HG02678 (cell line): Measurements from ENCODE around the gene CTNNA3.
"Not testable (repeated sequence)": the region's sequence is repeated elsewhere in the genome, so short reads cannot be mapped to it uniquely, and the experiment has no call there.

ENCODE experiments used
- ATAC-seq: cut with Tn5 transposase; IDR thresholded peaks from one replicate; pipeline ENCODE4 v1.9.1; 2021; ENCODE audit warnings: mild to moderate bottlenecking, moderate library complexity; ENCODE audit not compliant: unreplicated experiment

The CTNNA3 gene

DNA sequence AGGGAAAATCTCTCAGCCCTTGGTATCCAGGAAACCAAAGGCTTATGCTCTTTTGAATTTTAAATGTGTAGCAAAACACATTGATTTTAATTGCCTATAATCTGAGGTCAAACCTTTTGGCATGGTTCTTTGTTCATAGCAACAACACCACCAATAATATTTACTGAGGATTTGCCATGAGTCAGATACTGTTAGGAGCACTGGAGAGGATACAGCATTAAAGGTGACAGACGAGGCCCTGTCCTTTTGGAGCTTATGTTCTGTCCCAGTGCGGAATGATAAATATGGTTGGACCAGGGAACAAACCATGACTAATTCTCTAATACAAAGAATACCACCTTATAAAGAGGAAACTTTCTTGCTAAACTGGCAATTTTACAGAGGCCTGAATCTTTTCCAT lies 176.6 kb downstream of the CTNNA3 start:
- no peak for ATAC-seq

DNA sequence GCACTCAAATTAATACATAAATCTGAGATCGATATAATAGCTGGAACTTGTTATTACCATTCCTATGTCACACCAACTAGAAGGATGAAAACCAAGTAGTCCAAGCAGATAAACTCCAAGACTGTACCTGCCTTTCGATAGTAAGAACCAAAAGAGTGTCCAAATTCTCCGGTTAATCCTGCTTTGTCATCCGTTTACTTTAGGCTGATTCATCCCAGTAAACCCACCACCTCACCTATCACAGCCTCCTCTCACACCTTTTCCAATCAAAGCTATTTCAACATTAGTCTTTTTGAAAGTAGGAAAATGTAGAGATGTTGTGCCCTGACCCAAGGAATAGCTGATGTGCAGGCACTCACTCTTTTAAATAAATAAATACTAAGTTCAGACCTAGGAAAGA lies 177.2 kb downstream of the CTNNA3 start:
- ATAC-seq: no peak

DNA sequence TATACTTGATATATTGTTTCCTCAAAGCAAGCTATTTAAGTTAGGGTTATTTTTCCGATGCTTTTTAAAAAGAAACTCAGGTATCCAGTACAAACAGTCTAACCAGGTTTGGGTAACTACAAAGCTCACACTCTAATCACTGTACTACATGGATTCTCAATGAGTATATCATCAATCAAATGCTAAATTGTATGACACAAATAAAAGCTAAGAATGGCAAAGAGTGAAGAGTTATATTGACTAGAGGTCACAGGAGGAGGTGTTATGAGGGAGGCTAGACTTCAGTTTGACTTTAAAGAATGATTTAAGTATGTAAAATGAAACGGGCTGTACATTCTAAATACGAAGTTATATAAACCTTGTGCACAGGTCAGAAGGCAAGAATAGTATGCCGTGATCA lies 178.0 kb downstream of the CTNNA3 start:
- ATAC-seq: no peak

DNA sequence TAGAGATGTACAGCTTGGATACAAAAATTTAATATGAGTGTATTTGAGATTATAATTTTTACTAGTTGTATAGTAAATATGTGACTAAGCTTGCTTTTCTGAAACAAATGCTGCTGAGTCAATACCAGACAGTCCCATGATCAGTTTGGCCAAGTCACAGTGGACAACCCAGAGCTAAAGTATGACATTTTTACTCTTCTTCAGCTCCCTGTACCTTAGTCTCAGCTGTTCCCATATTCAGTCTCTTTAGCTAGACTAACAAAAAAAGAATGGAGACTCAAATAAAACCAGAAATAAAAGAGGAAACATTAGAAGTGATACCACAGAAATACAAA lies 189.3 kb downstream of the CTNNA3 start:
- no peak for ATAC-seq

DNA sequence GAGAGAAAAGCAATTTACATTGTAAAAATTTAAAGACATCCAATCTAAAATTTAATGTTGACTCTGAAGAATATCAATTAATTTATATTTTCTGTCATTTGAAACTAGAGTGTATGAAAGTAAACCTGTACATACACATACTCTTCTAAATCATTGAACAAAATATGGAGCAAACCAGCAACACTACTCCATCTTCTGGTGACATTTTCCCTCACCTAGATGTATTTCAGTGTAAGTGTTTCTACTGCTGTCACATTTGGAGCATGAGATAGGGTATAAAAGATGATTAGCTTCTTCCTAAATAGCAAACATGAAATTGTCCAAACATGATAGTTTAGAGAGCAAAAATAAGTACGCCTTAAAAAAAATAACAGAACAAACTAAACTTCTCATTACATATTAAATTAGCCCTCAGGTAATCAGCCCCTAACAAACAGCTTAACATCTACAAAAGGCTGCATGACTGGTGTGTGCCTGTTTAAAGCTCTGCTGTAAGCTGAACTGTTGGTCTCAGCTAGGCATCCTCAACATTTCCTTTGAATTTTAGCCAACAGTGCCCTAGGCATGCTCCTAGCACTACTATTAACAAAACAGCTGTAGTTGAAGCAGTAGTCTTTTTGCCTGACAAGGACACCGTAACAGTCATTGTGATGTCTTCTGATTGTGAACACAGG lies 189.8 kb downstream of the CTNNA3 start:
- ATAC-seq: no peak

DNA sequence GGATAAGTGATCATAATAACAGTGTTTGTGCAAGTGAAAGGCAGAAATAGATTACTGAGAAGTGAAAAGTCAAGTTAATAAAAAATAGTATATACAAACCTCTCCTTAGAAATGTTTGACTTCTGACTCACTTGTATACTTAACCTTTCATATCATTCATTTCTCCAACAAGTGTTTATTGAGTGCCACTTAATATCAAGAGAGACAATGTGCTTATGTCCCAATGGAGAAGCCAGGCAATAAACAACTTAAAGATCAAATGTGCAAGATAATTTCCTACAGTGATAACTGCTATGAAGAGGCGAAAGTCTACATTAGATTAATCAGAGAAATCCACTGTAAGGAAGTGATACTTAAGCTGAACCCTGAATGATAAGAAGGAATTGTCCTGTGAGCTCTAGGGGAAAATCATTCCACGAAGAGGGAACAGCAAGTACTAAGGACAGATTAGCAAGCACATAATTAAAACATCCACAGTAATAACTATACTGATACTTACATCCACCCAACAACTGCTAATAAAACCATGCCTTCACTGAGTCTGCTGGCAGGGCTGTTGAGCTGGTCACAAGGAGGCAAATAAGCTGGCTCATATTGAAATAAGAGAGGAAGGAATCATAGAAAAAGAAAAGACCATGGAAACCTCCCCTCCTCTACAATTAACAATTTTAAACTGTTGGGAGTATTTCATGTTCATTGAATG lies 203.5 kb downstream of the CTNNA3 start:
- ATAC-seq: no peak

DNA sequence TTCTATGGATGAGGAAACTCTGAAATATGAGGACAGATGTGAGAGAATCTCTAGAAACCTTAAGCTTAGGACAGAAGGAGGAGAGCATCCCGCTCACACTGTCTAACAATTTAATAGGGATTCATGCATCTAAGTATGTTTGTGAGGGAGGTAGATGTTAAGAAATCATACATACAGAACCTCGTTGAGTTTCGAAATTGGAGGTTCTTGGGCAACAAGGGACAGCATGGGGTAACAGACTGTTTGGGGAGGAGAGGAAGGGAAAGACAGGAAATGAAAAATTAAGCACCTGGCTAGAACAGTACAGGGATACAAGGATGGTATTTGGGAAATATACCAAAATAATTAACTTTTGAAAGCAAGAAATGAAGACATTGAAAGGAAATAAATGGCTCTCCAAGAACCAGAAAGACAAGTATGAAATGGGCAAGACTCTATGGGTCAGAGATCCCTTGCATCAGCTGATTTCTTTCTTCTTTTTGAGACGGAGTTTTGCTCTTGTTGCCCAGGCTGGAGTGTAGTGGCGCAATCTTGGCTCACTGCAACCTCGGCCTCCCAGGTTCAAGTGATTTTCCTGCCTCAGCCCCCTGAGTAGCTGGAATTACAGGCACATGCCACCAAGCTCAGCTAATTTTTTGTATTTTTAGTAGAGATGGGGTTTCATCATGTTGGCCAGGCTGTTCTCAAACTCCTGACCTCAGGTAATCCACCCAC lies 207.9 kb downstream of the CTNNA3 start:
- no peak for ATAC-seq

DNA sequence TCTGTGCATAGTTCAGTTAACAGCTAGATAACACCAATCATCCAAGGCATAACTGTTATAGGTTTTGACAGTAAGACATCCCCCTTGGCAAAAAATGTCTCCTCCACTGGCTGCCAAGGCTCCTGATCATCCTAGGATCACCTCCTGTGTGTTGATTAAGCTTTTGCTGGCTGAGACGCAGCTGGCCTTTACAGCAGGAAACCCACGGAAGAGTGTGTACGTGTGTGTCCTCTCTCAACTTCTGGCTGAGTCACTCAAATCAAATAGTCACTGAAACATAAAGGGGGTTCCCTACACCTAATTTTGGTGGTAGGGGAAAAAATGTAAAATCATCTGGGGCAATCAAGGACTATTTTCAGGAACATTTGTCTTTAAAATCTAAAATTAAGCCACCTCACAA lies 208.8 kb downstream of the CTNNA3 start:
- no peak for ATAC-seq

DNA sequence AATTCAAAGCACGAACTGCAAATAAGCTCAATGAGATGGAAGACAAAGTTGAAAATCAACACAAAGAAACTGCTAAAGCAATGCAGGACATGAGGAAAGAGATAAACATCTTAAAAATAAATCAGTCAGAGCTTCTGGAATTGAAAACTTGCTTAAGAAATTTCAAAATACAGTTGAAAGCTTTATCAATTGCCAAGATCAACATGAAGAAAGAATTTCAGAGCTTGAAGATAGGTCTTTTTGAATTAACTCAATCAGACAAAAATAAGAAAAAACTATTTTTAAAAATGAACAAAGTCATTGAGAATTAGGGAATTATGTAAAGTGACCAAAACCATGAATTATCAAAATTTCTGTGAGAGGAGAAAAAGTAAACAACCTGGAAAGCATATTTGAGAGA lies 218.1 kb downstream of the CTNNA3 start:
- ATAC-seq: no peak

DNA sequence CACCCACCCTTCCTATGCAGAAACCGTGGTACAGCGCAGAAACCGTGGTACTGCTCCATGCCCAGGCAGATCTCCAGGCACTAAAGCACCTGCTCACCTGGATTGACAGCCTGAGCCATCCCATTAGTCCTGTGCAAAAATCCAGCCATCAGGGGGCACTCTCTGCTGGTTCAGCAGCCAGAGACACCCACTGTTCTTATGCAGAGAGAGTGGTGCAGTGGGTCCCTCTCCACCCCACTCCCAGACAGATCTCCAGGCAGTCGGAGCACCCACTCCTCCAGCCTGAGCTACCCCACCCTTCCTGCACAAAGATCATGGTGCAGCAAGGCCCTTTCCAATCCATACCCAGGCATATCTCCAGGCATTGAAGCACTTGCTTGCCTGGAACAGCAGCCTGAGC lies 219.8 kb downstream of the CTNNA3 start:
- no peak for ATAC-seq

DNA sequence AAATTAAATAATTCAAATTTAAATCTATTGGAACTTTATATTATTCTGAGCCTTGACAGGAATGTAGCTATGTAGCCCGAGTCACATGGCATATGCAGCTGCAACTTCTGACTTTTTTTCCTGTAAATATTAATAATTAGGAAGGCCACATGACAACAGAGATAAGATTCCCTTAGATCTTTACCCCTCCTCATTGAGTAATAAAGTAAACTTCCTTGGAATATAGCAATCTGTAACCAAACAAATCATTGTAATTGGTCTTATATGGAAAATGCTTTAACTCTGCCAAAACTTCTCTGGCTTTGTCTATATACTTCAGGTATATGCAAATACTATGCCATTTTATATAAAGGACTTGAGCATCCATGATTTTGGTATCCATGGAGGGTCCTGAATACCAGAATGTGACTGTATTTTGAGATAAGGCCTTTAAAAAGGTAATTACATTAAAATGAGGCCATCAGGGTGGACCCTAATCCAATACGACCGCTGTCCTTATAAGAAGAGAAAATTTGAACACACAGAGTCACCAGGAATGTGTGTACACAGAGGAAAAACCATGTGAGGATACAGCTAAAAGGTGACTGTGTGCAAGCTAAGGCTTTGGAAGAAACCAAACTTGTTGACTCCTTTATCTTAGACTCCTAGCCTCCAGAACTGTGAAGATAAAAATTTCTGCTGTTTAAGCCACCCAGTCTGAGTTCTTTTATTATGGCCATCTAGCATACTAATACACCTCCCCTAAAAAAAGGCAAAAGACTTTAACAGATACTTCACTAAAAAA lies 222.0 kb downstream of the CTNNA3 start:
- no peak for ATAC-seq

DNA sequence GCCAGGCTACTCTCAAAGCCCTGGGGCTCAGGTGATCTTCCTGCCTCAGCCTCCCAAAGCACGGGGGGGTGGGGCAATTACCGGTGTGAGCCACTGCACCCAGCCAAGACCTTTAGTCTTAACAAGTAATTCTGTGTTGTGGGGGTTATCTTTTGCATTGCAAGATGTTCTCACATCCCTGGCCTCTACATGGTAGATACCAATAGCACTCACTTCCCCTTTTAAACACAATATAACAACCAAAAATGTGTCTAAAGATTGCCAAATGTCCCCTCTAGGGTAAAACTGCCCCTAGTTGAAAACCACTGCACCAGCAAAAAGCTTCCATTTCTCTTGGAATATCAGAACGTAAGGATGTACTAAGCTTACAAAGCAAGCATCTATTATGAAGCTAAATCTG lies 225.0 kb downstream of the CTNNA3 start:
- no peak for ATAC-seq

DNA sequence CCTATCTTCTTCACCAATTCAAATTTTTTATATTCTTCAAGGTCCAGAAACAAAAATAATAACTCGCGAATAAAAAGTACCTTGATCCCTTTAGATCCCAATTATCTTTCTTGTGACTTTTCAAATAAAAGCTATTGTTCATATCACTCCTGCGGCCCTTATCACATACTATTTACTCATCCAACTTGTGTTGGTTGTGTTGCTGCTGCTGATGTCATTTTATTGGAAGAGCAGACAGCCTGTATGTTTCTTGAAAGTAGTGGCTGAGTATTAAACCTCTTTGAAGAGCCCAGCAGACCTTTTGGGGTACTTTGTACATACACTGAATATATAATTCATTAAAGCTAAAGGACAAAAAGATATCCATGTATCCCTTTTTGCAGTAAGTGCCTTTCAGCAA lies 231.7 kb downstream of the CTNNA3 start:
- no peak for ATAC-seq

DNA sequence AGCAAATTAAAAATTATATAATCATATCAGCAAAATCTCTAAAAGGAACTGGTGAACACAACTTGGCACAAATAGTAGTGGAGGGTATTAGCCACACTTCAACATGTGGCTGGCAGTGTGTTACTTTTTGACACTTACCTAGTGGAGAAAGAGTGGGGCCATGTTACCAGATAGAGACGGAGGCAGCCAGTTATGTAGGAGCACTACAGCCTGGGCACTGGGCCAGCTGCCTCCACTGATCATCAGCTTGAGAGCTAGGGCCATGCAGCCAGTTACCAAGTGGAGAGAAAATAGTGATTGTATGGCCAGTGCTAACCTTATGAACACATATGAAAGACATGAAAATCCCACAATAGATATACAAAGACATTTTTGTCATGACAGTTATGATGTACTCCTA lies 243.1 kb downstream of the CTNNA3 start:
- ATAC-seq: no peak

DNA sequence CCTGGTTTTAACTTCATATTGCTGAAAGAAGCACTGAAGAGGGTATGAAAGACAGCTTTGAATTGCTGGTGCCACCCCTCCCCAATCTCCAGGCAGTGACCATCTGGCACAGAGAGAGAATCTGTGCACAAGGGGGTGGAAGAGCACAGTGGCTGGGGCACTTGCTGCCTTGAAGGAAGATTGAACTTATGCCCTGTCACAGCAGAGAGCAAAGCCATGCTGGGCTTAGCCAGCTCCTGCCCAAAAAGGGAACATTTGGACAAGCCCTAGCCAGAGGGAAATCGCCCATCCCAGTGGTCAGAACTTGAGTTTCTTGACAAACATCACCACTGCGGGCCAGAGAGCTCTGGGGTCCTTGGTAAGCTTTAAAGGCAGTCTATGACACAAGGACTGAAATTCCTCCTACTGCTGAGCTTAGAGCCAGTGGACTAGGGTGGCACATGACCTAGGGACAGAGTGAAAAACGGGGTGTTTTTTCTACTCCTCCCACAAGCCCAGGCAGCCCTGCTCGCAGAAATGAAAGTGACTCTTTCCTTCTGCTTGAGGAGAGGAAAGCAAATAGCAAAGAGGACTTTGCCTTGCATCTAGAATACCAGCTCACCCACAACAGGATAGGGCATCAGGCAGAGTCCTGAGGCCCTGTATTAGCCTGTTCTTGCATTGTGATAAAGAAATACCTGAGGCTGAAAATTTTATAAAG lies 257.2 kb downstream of the CTNNA3 start:
- no peak for ATAC-seq

DNA sequence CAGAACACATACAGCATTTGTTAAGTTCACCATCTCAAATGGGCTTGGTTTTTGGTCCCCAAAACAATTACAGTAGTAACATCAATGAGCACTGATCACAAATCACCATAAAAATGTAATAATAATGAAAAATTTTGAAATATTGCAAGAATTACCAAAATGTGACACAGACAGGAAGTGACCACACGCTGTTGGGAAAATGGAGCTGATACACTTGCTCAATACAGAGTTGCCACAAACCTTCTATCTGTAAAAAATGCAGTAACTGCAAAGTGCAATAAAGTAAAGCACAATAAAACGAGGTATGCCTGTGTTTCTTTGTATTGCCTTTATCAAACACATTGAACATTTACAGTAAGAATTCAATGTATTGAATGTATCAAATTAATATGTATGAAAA lies 262.7 kb downstream of the CTNNA3 start:
- ATAC-seq: no peak

DNA sequence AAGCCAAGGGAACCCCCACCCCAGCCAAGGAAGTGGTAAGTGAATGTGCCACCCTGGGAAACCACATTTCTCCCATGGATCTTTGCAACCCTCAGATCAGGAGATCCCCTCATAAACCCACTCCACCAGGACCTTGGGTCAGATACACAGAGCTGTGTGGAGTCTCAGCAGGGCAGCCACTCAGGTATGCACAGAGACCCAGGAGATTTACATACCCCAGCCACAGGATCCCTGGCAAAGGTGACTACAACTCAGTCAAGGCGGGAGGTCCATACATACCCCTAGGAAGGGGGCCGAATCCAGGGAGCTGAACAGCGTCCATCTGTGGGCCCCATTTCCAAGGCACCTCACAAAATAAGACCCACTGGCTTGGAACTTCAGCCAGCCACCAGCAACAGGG lies 293.4 kb downstream of the CTNNA3 start:
- no peak for ATAC-seq

DNA sequence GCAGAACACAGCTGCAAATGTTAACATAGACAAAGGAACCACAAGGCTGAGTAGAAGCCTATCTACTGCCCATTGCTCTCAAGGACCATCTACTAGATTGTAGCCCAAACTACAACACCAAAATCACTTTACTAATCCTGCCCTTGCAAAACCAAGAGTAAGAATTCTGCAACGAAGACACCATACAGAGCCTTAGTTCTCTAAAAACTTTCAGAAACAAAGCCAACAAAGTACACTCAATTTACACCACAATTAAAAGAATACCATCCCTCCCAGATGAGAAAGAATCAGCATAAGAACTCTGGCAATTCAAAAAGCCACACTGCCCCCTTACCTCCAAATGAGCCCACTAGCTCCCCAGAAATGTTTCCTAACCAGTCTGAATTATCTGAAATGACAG lies 294.3 kb downstream of the CTNNA3 start:
- no peak for ATAC-seq

DNA sequence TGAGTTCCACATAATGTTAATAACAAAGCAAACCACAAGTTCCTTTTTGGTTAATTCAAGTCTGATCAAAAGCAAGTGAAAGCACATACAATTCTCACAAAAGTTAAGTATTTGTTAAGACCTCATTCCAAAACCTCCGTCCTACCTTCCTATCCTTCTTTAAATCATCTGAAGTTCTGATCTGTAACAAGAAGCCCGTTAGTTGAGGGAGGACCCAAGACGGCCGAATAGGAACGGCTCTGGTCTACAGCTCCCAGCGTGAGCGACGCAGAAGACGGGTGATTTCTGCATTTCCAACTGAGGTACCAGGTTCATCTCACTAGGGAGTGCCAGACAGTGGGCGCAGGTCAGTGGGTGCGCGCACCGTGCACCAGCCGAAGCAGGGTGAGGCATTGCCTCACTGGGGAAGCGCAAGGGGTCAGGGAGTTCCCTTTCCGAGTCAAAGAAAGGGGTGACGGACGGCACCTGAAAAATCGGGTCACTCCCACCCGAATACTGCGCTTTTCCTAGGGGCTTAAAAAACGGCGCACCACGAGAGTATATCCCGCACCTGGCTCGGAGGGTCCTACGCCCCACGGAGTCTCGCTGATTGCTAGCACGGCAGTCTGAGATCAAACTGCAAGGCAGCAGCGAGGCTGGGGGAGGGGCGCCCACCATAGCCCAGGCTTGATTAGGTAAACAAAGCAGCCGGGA lies 309.0 kb downstream of the CTNNA3 start:
- ATAC-seq: not testable (repeated sequence)

DNA sequence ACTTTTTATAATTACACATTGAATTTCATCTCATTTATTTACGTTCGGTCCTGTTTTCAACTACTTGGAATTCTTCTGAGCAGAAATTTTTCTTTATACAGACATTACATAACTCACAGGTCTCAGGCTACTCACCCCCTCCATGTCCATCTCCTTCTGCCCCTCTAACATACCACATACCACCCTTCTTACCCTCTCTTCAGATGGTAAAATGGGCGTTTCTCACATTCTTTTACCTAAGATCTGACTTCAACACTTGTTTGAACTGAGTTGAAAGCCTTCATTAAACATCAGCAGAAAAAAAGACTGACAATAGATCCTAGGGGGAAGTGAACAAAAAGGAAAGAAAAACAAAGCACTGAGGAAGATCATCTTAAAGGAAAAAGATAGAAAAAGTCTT lies 309.7 kb downstream of the CTNNA3 start:
- ATAC-seq: no peak
